H1 (cell line): ENCODE measurements around the gene PAIP1. TPM values are rescaled to one million over a fixed set of nuclear protein-coding genes. Genes with fewer than 3 reads are reported as not detected.

ENCODE experiments used
- CTCF ChIA-PET: fragments of 300-600 bp; sonication (Branson Sonifier 250); formaldehyde crosslinking; loops from one replicate; lab custom pipeline; 2021; ENCODE audit not compliant: partially characterized antibody; lab: Charles Lee
- POLR2A ChIA-PET: fragments of 300-600 bp; sonication (Branson Sonifier 250); formaldehyde crosslinking; loops from one replicate; lab custom pipeline; 2021; ENCODE audit warnings: inconsistent platforms; ENCODE audit not compliant: partially characterized antibody; lab: Charles Lee
- DNase-seq, 2 experiments: peaks; one replicate each; pipeline versions ENCODE4 v3.0.0 to v3.0.0-alpha.2; 2010 to 2022; ENCODE audit warnings: low spot score in 2 of 2, low read depth in 1 of 2, mixed read lengths in 1 of 2
- FAIRE-seq: peaks from 2 replicates; lab custom pipeline; 2011; peaks lifted over from hg19 to GRCh38; lab: Jason Lieb, UNC
- H2AFZ ChIP-seq: 2 replicates; pipeline ENCODE4 v1.8.1; 2012; ENCODE audit warnings: low read length, inconsistent platforms
- H2AK5ac ChIP-seq: 2 replicates; pipeline ENCODE4 v1.6.1; 2013; ENCODE audit warnings: low read depth, low read length
- H2BK120ac ChIP-seq: replicated peaks from 2 replicates; pipeline ENCODE3; 2013; ENCODE audit warnings: low read depth, low read length, inconsistent platforms
- H2BK12ac ChIP-seq: 2 replicates; pipeline ENCODE4 v1.6.1; 2013; ENCODE audit warnings: low read depth, low read length
- H2BK15ac ChIP-seq: 2 replicates; pipeline ENCODE4 v1.6.1; 2013; ENCODE audit warnings: low read length
- H2BK20ac ChIP-seq: 2 replicates; pipeline ENCODE4 v1.6.1; 2013; ENCODE audit warnings: low read length
- H2BK5ac ChIP-seq: 2 replicates; pipeline ENCODE4 v1.6.1; 2013; ENCODE audit warnings: low read depth, low read length
- H3K14ac ChIP-seq: 2 replicates; pipeline ENCODE4 v1.6.1; 2013; ENCODE audit warnings: inconsistent platforms; ENCODE audit not compliant: insufficient read length
- H3K18ac ChIP-seq: 2 replicates; pipeline ENCODE4 v1.6.1; 2013; ENCODE audit warnings: low read length; ENCODE audit errors: extremely low read depth
- H3K23ac ChIP-seq: 2 replicates; pipeline ENCODE4 v1.6.1; 2013; ENCODE audit warnings: inconsistent platforms; ENCODE audit not compliant: insufficient read length
- H3K23me2 ChIP-seq: 2 replicates; pipeline ENCODE4 v1.6.1; 2013; ENCODE audit warnings: low read depth, low read length
- H3K27ac ChIP-seq: 2 replicates; pipeline ENCODE4 v1.6.1; 2011; ENCODE audit warnings: low read depth, low read length, inconsistent platforms
- H3K27me3 ChIP-seq, 4 experiments: replicated peaks in 1 of 4; 1 replicate in 1 of 4; 2 replicates in 3 of 4; pipeline versions ENCODE4 v1.6.1 to v1.8.1; 2011 to 2013; ENCODE audit warnings: low read length in 3 of 4, mild to moderate bottlenecking in 3 of 4, inconsistent platforms in 2 of 4, mixed read lengths in 2 of 4, moderate library complexity in 1 of 4; ENCODE audit not compliant: control insufficient read depth in 3 of 4, insufficient read depth in 3 of 4; ENCODE audit errors: extremely low read depth in 1 of 4
- H3K36me3 ChIP-seq, 4 experiments: 2 replicates each; pipeline versions ENCODE4 v1.6.1 to v1.8.1; 2011 to 2013; ENCODE audit warnings: mild to moderate bottlenecking in 4 of 4, low read length in 3 of 4, moderate library complexity in 2 of 4, control low read depth in 1 of 4, inconsistent platforms in 1 of 4; ENCODE audit not compliant: insufficient read depth in 4 of 4, control insufficient read depth in 2 of 4
- H3K4ac ChIP-seq: replicated peaks from 2 replicates; pipeline ENCODE3; 2013; ENCODE audit warnings: low read length, low read depth, mixed read lengths, inconsistent platforms; ENCODE audit not compliant: insufficient read length
- H3K4me1 ChIP-seq, 4 experiments: replicated peaks in 1 of 4; 1 replicate in 1 of 4; 2 replicates in 3 of 4; pipeline versions ENCODE4 v1.6.1 to v1.8.1; 2011 to 2013; ENCODE audit warnings: low read length in 3 of 4, inconsistent platforms in 2 of 4, mixed read lengths in 1 of 4; ENCODE audit not compliant: insufficient read depth in 4 of 4, control insufficient read depth in 3 of 4
- H3K4me2 ChIP-seq, 2 experiments: 2 replicates each; pipeline versions ENCODE4 v1.6.1 to v1.8.1; 2011 to 2013; ENCODE audit warnings: low read depth in 2 of 2, low read length in 2 of 2, control low read depth in 1 of 2, inconsistent platforms in 1 of 2, mild to moderate bottlenecking in 1 of 2; ENCODE audit not compliant: insufficient read depth in 1 of 2
- H3K4me3 ChIP-seq, 4 experiments: fragments of 200-600, 300-600 bp in 1 of 4; sonication (generic), shearing (Covaris generic), sonication (Bioruptor Twin) in 1 of 4; 2 replicates each; pipeline versions ENCODE4 v1.5.1 to v1.8.1; 2011 to 2016; ENCODE audit warnings: low read length in 4 of 4, low read depth in 3 of 4, control low read depth in 2 of 4, inconsistent platforms in 2 of 4, mild to moderate bottlenecking in 2 of 4, mixed read lengths in 1 of 4, moderate library complexity in 1 of 4; ENCODE audit not compliant: insufficient read depth in 2 of 4; ENCODE audit errors: extremely low read depth in 1 of 4
- H3K56ac ChIP-seq: replicated peaks from 2 replicates; pipeline ENCODE3; 2013; ENCODE audit warnings: low read depth, mild to moderate bottlenecking, mixed read lengths, low read length, inconsistent platforms; ENCODE audit not compliant: insufficient read length
- H3K79me1 ChIP-seq: 2 replicates; pipeline ENCODE4 v1.6.1; 2013; ENCODE audit warnings: low read depth, low read length, control low read depth
- H3K79me2 ChIP-seq, 2 experiments: 2 replicates each; pipeline versions ENCODE4 v1.6.1 to v1.8.1; 2012 to 2013; ENCODE audit warnings: low read length in 2 of 2, mild to moderate bottlenecking in 2 of 2, inconsistent platforms in 1 of 2; ENCODE audit not compliant: insufficient read depth in 2 of 2, control insufficient read depth in 1 of 2
- H3K9ac ChIP-seq, 4 experiments: replicated peaks in 1 of 4; 1 replicate in 1 of 4; 2 replicates in 3 of 4; pipeline versions ENCODE4 v1.6.1 to v1.8.1; 2011 to 2013; ENCODE audit warnings: low read depth in 3 of 4, low read length in 3 of 4, control low read depth in 2 of 4, mild to moderate bottlenecking in 2 of 4, moderate library complexity in 2 of 4, inconsistent platforms in 1 of 4; ENCODE audit errors: extremely low read depth in 1 of 4
- H3K9me3 ChIP-seq, 2 experiments: 2 replicates each; pipeline versions ENCODE4 v1.6.1 to v1.8.1; 2012 to 2013; ENCODE audit warnings: mild to moderate bottlenecking in 2 of 2, moderate library complexity in 2 of 2, control low read depth in 1 of 2, inconsistent platforms in 1 of 2, low read depth in 1 of 2, low read length in 1 of 2, mixed read lengths in 1 of 2; ENCODE audit not compliant: insufficient read depth in 2 of 2
- H4K20me1 ChIP-seq, 2 experiments: replicated peaks in 1 of 2; 2 replicates each; pipeline versions ENCODE3 to v1.8.1; 2011 to 2013; ENCODE audit warnings: inconsistent platforms in 2 of 2, low read length in 2 of 2, mild to moderate bottlenecking in 1 of 2; ENCODE audit not compliant: insufficient read depth in 2 of 2, control insufficient read depth in 1 of 2
- H4K5ac ChIP-seq: 2 replicates; pipeline ENCODE4 v1.6.1; 2013; ENCODE audit warnings: low read length, low read depth, mixed read lengths, inconsistent platforms; ENCODE audit not compliant: insufficient read length
- H4K8ac ChIP-seq: 2 replicates; pipeline ENCODE4 v1.8.0; 2013; ENCODE audit warnings: mild to moderate bottlenecking, moderate library complexity, low read length, inconsistent platforms; ENCODE audit not compliant: insufficient read depth; ENCODE audit errors: extremely low read depth
- H4K91ac ChIP-seq: replicated peaks from 2 replicates; pipeline ENCODE3; 2013; ENCODE audit warnings: low read length, mixed read lengths, inconsistent platforms; ENCODE audit not compliant: insufficient read length
- BRCA1 ChIP-seq: IDR thresholded peaks from 2 replicates; pipeline ENCODE4 v1.6.1; 2012; ENCODE audit warnings: low read depth, low read length, improper control_type of control experiment
- HDAC2 ChIP-seq, 2 experiments: fragments of 300-600 bp in 1 of 2; sonication (generic) in 1 of 2; IDR thresholded peaks; 2 replicates each; pipeline ENCODE4 v1.6.1; 2011 to 2012; ENCODE audit warnings: low read depth in 2 of 2, low read length in 2 of 2, mild to moderate bottlenecking in 2 of 2, moderate library complexity in 2 of 2, borderline replicate concordance in 1 of 2, inconsistent platforms in 1 of 2
- MAX ChIP-seq: IDR thresholded peaks from 2 replicates; pipeline ENCODE4 v1.6.1; 2012; ENCODE audit warnings: inconsistent platforms
- SUZ12 ChIP-seq: fragments of 200-600 bp; sonication (generic); IDR thresholded peaks from 2 replicates; pipeline ENCODE4 v1.6.1; 2012; ENCODE audit warnings: mild to moderate bottlenecking, inconsistent platforms, low read length, moderate library complexity, mixed read lengths
- TCF12 ChIP-seq: IDR thresholded peaks from 2 replicates; pipeline ENCODE4 v1.6.1; 2011; ENCODE audit warnings: low read depth, mild to moderate bottlenecking, low read length
- WGBS, 2 experiments: shearing (Covaris generic) in 1 of 2; methylation state at CpG; one replicate each; pipeline versions ENCODE4 v1.1.6 to v1.1.7; 2013 to 2015; ENCODE audit warnings: low lambda C conversion rate in 2 of 2, mixed read lengths in 2 of 2, inconsistent platforms in 1 of 2, low coverage in 1 of 2, missing lambda C conversion rate in 1 of 2; ENCODE audit not compliant: insufficient replicate concordance in 2 of 2, insufficient coverage in 1 of 2, insufficient read length in 1 of 2; ENCODE audit errors: extremely low coverage in 1 of 2, missing lambda C conversion rate in 1 of 2; 5-methylcytosine and 5-hydroxymethylcytosine counted together
- polyA plus RNA-seq, 7 experiments: library from polyadenylated mRNA; depleted of rRNA in 3 of 7; stranded (reverse) in 5 of 7; unstranded in 2 of 7; fragments of >200 nt in 5 of 7; fragments of 200-250 nt in 2 of 7; gene quantifications; 1 replicate in 5 of 7; 2 replicates in 1 of 7; 4 replicates in 1 of 7; pipeline versions ENCODE4 v1.2.1 to v1.2.3, GENCODE V29; 2011 to 2013; ENCODE audit warnings: missing spikeins in 2 of 7, mixed read lengths in 2 of 7
- total RNA-seq: library from RNA; stranded (reverse); fragmentation: NEBNext Ultra II Directional; extraction: Animal tissue kit (Norgen Biotek cat#: 25700); gene quantifications from 2 replicates; pipeline ENCODE4 v1.2.1, GENCODE V29; 2021

The PAIP1 gene
- total and polyA plus RNA-seq, 2 of the 8 experiments (the other 6 are each of a cell fraction or from before 2014, with no cell fraction given): 62.9 to 89.5 TPM

- POLR2A ChIA-PET: no interaction called here
- Histone ChIP-seq H3K36me3 (no peaks in the 10 kb centered on the region), H2BK5ac (no peak overlapping the region), H3K79me1 (no peaks in the 10 kb centered on the region), H3K18ac (no peak overlapping the region), H2AFZ (no peak overlapping the region), H3K9ac (no peak overlapping the region), H3K4me2 (no peak overlapping the region), H3K27ac (no peak overlapping the region), H4K91ac (no peak overlapping the region), H3K79me2 (no peaks in the 10 kb centered on the region), H3K27me3 (no peaks in the 10 kb centered on the region), H4K20me1 (no peaks in the 10 kb centered on the region), H2BK20ac (no peak overlapping the region), H3K56ac (no peak overlapping the region), H3K4me1 (no peaks in the 10 kb centered on the region), H2AK5ac (no peak overlapping the region), H4K8ac (no peak overlapping the region), H3K9me3 (peaks cover 4 to 9% of the 10 kb centered on the region in 2 experiments), H2BK12ac (no peak overlapping the region), H2BK15ac (no peak overlapping the region), H4K5ac (no peak overlapping the region), H3K23ac (no peak overlapping the region), H3K4ac (no peak overlapping the region), H3K14ac (no peak overlapping the region), H3K4me3 (no peak overlapping the region), H2BK120ac (no peak overlapping the region), H3K23me2 (no peaks in the 10 kb centered on the region)
- TF ChIP-seq HDAC2 (IDR thresholded peaks at IDR 0.05; ENCODE audit: borderline replicate concordance in 1 of 2, low read depth in 2 of 2, low read length in 2 of 2): no peak
- TF ChIP-seq BRCA1: no peak
- no peak for TF ChIP-seq MAX
- no peak for TF ChIP-seq TCF12
- no peak for TF ChIP-seq SUZ12
- WGBS, 2 experiments: 0% methylated on average over 1 of the region's 1 CpG; no CpG with 5 or more reads in 1 of the 2 experiments
- CTCF ChIA-PET: interaction anchor here (1.2 to 1.8 kb wide), 2 partner anchors 14 to 105 kb away, joined by 3 to 4 read pairs; partner anchors contain the start of gene TMEM267
- no peak for DNase-seq
- FAIRE-seq: no peak
Observed at GRCh38 chr5:43588842-43589241, 32.0 kb upstream of the PAIP1 start.
